GM18909 (cell line): ENCODE measurements around the gene ADK.

Source experiments
- ATAC-seq: cut with Tn5 transposase; IDR thresholded peaks from one replicate; pipeline ENCODE4 v1.9.1; 2021; ENCODE audit warnings: mild to moderate bottlenecking; ENCODE audit not compliant: unreplicated experiment, poor library complexity

Gene ADK

DNA sequence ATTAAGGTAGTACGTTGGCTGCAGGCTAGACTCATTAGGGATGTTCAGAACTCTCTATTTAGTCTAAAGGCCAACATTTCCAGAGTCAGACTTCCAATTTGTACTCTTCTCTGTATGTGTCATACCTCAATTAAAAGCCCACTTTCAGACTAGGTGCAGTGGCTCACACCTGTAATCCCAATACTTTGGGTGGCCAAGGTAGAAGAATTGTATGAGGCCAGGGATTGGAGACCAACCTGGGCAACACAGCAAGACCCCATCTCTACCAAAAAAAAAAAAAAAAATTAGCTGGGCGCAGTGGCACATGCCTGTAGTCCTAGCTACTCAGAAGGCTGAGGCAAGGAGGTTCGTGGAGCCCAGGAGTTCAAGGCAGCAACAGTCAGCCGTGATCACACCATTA lies 484.6 kb downstream of the ADK start:
- no peak for ATAC-seq

DNA sequence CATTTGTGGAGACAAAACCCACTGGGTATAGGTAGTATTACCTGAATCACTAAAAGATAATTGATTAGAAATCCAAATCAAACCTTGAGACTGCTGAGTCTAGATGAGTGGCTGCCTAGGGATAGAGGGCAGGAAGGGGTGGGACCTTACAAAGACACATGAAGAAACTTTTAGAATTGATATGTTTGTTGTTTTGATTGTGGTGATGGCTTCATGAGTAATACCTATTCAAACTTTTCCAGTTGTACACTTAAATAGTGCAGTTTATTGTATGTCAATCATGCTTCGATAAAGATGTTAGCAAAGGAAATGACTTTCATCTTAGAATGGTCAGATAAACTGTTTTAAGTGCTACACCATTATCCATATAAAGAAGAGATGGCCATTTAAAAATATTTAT lies 486.7 kb downstream of the ADK start:
- no peak for ATAC-seq

DNA sequence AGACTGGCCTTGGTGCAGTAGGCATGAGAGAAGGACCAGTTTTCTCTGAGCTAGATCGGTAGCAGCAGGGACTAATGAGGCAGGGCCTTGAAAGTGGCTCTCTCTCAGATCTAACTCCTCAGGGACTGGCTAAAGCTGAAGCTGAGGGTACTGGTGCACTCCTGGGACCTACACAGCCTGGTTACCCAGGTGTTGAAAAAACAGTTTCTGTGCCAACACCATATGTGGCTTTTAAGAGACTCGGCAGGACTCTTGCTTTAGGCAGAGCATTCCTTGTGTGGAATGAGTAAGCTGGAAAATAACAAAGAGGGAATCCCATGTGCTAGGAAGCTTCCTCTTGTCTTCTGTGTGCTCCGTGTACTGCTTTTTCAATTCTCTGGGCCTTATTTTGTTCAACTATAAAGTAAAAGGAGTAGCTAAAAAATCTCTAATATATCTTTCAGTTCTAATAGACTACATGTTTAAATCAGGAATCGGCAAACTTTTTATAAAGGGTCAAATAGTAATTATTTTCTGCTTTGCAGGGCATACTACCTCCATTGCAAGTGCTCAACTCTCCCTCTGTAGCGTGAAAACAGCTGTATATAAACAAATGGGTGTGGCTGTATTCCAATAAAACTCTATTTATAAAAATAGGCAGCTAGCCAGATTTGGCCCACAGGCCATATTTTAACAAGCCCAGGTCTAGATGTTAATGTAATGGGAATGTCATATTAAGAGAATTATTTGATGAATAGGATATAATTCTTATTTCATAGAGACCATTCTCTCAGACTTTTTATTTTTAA lies 489.3 kb downstream of the ADK start:
- peak; percentile 43 for ATAC-seq

GRCh38 chr10:74641659-74642058 lies 490.6 kb downstream of the ADK start:
- ATAC-seq, result no peak

DNA sequence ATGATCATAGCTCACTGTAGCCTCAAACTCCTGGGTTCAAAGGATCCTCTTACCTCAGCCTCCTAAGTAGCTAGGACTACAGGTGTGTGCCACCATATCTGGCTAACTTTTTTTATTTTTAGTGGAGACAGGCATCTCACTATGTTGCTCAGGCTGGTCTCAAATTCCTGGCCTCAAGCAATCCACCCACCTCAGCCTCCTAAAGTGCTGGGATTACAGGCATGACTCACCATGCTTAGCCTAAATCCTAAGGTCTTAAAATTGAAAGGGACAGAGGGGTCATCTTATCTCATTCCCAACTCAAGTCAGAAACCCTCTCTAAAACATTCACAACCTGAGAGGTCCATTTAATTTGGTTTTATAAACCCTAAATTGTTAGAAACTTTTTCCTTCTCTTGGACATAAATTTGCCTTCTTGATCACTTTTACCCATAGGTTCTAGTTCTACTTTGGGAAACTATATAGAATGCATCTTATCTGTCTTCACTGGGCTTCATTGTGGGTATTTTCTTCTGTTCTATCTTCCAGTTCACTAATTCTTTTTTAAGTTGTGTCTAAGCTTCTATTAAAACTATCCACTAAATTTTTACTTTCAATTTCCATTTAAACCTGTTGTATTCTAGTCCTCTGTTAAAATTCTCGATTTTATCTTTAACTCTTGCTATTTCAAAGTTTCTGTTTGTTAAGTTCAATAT lies 492.0 kb downstream of the ADK start:
- ATAC-seq, result no peak

GRCh38 chr10:74643596-74643975 lies 492.6 kb downstream of the ADK start:
- ATAC-seq, result no peak

- ATAC-seq, result no peak
Observed at GRCh38 chr10:74644738-74645137, 493.7 kb downstream of the ADK start.

- no peak for ATAC-seq
Observed at GRCh38 chr10:74645692-74646091, 494.7 kb downstream of the ADK start.

DNA sequence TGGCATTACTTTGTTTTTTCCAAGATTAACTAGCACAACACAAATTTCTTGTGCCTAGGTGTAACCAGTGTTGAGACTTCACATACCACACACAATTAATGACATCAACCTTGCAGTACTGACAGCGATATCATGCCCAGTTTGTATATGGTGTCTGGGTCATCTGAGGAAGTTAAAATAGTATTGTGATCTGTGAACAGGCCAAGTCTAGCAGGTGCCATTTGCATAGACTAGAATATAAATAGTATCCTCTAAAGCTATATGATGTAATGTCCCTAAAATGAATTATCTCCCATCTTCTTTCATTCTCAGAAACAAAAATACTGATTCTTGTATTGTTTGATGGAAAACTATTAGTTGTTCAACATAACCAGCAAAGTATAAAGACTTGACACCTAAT lies 499.6 kb downstream of the ADK start:
- ATAC-seq, result no peak

DNA sequence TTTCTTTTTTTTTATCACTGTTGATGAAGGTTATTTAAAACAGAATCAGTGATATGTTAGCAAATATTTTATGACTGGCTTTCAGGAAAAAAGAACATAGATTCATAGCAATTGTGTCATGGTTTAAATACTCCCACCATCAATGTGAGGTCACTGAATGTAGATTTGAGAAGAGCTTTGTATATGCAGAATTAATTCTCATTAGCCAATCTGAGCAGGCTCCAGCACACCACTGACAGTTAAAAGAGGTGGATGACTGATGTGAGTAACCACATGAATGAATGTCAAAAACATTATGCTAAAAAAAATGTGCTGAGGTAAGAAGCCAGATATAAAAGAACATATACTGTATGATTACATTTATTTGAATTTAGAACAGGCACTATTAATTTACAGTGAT lies 500.5 kb downstream of the ADK start:
- no peak for ATAC-seq

DNA sequence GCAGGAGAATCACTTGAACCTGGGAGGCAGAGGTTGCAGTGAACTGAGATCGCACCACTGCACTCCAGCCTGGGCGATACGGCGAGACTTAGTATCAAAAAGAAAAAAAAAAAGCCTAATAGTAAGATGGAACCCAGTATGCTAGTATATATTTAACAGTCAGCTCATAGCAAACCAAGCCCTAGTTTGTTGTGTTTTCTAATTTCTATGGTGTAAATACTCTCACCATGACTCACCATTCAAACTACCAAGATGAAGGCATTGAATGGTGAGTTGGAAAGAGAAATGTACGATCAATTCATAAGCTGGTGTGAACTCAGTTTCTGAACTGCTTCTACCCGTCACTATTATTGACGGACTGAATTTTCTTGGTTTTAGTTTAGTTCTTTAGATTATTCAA lies 501.6 kb downstream of the ADK start:
- no peak for ATAC-seq

GRCh38 chr10:74658511-74658910 lies 507.5 kb downstream of the ADK start:
- ATAC-seq, result no peak

DNA sequence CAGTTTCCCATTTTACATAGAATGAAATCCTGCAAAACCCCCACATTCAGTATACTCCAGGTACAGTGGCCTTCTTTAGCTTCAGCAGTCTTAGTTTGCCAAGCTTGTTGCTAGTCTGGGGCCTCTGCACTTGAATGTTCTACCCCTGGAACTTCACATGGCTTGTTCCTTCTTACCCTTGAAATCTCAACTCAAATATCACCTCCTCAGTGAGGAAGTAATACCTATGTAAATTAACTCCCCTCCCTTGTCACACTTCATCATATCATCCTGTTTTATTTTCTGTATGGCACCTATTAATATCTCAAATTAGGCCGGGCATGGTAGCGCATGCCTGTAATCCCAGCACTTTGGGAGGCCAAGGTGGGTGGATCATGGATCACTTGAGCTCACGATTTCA lies 511.6 kb downstream of the ADK start:
- no peak for ATAC-seq

- ATAC-seq, result no peak
Observed at GRCh38 chr10:74669210-74669609, 518.2 kb downstream of the ADK start.

GRCh38 chr10:74671716-74672115 lies 520.7 kb downstream of the ADK start:
- no peak for ATAC-seq

DNA sequence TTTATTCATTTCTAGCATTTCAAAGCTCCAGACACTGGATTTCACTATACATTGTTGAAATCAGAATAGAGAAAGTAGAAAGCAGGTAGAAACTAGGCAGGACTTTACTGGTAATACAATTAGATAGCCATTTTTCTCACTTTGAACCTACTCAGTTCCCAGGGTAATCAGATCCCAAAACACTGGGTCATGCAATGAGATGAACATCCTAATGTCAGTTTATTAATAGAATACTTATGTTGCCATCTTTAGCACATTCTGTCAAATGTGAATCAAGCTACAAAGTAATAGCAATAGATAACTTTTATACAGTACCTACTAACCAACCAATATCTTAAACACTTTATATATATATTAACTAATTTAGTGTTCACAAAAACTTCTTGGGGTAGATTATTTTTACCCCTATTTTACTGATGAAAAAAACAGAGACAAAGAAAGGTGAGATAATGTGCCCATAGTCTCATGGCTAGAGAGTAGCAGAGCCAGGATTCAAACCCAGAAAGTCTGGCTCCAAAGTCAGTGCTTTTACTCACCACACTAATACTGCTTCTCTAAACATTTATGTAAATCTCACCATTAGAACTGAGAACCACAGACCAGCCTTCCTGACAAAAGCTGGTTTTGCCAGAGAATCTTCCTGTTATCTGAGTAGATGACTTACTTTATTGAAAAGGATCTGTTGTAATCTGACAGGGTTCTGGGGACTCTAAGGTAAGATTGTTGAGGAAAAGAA lies 521.6 kb downstream of the ADK start:
- no peak for ATAC-seq

DNA sequence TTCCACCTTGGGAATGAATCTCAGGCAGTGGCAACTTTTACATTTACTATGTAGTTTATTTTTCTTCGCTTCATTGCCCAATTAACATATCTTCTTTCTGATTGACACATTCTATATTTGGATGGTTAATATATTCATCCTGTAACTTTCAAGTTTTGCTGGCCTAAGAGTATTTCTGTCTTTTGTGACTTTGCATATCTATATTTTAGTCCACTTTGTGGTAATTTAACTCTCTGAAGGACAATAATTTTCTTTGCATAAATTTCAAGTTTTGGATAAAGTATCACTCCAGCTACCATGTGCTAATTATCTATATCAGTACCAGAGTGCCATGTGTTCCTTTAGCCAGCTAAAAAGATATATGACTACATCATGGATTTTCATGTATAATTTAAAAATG lies 523.9 kb downstream of the ADK start:
- ATAC-seq, result no peak

GRCh38 chr10:74675484-74675883 lies 524.5 kb downstream of the ADK start:
- ATAC-seq, result no peak

GRCh38 chr10:74677951-74678350 lies 526.9 kb downstream of the ADK start:
- ATAC-seq, result peak; percentile 80

DNA sequence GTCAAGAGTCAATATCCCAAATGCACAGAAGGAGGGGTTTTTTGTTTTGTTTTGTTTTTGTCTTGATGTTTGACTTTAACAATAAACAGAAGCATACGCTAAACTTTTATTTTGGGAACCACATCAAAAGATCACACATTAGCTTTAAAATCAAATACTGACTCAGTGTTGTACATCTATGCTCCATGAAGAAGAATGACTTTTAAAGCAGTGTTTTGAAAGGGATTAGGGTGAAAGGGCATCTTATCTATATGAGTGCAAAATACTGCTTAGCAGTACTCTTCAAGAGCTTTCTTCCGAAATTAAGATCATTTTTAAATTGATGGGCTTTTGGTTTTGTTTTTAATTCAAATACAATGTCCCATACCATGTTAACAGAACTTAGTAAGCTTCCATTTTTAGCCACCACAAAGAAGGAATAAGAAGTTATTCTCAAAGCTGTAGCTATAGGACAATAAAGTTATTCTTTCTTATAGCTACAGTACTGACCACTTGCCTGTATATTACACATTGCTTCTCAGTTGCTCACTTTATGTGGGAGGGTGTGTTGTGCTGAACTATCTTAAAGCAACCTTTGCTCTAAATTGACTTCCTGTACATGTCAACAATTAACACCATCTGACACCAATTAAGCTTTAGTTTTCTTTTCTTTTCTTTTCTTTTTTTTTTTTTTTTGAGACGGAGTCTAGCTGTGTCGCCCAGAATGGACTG lies 531.1 kb downstream of the ADK start:
- ATAC-seq, result no peak

GRCh38 chr10:74683067-74683466 lies 532.0 kb downstream of the ADK start:
- no peak for ATAC-seq
